ENCODE data around the gene PRKG2. TPM values are rescaled to one million over a fixed set of nuclear protein-coding genes. Genes with fewer than 3 reads are reported as not detected.

PRKG2 gene
- total RNA-seq, 1 donor from 2014 or later = 0.72 TPM

GRCh38 chr4:81113024-81113423 lies 102.0 kb downstream of the PRKG2 start:
- H3K36me3 Mint-ChIP-seq (ENCODE audit: low read depth, unreplicated experiment) = no peaks in the 10 kb centered on the region
- H3K27ac Mint-ChIP-seq (ENCODE audit: unreplicated experiment) = no peak overlapping the region
- no peak for TF ChIP-seq CTCF (IDR thresholded peaks at IDR 0.05; ENCODE audit: unreplicated experiment)
- no peaks in the 10 kb centered on the region for H3K4me1 Mint-ChIP-seq (ENCODE audit: unreplicated experiment)
- no peaks in the 10 kb centered on the region for H3K27me3 Mint-ChIP-seq (ENCODE audit: unreplicated experiment)
- H3K4me3 Mint-ChIP-seq (ENCODE audit: unreplicated experiment) = no peak overlapping the region
- no peaks in the 10 kb centered on the region for H3K9me3 Mint-ChIP-seq (ENCODE audit: unreplicated experiment)
- DNase-seq (ENCODE audit: low spot score) = no peak

GRCh38 chr4:81109356-81109755 lies 105.7 kb downstream of the PRKG2 start:
- Mint-ChIP-seq H3K4me1 (ENCODE audit: unreplicated experiment) (no peaks in the 10 kb centered on the region), H3K36me3 (ENCODE audit: low read depth, unreplicated experiment) (no peaks in the 10 kb centered on the region), H3K4me3 (ENCODE audit: unreplicated experiment) (no peak overlapping the region), H3K9me3 (ENCODE audit: unreplicated experiment) (no peaks in the 10 kb centered on the region), H3K27ac (ENCODE audit: unreplicated experiment) (no peak overlapping the region), H3K27me3 (ENCODE audit: unreplicated experiment) (peaks cover 2% of the 10 kb centered on the region)
- no peak for TF ChIP-seq CTCF (IDR thresholded peaks at IDR 0.05; ENCODE audit: unreplicated experiment)
- DNase-seq (ENCODE audit: low spot score) = no peak

GRCh38 chr4:81106150-81106549 lies 108.9 kb downstream of the PRKG2 start:
- DNase-seq (ENCODE audit: low spot score) = no peak
- Mint-ChIP-seq H3K4me3 (ENCODE audit: unreplicated experiment) (no peak overlapping the region), H3K9me3 (ENCODE audit: unreplicated experiment) (no peaks in the 10 kb centered on the region), H3K36me3 (ENCODE audit: low read depth, unreplicated experiment) (no peaks in the 10 kb centered on the region), H3K27ac (ENCODE audit: unreplicated experiment) (no peak overlapping the region), H3K4me1 (ENCODE audit: unreplicated experiment) (no peaks in the 10 kb centered on the region), H3K27me3 (ENCODE audit: unreplicated experiment) (peaks cover 2% of the 10 kb centered on the region)
- no peak for TF ChIP-seq CTCF (IDR thresholded peaks at IDR 0.05; ENCODE audit: unreplicated experiment)

GRCh38 chr4:81102107-81102506 lies 112.9 kb downstream of the PRKG2 start:
- Mint-ChIP-seq H3K4me1 (ENCODE audit: unreplicated experiment) (no peaks in the 10 kb centered on the region), H3K27ac (ENCODE audit: unreplicated experiment) (no peak overlapping the region), H3K4me3 (ENCODE audit: unreplicated experiment) (no peak overlapping the region)

GRCh38 chr4:81096566-81096965 lies 118.5 kb downstream of the PRKG2 start:
- DNase-seq (ENCODE audit: low spot score) = no peak
- Mint-ChIP-seq H3K36me3 (ENCODE audit: low read depth, unreplicated experiment) (no peaks in the 10 kb centered on the region), H3K4me1 (ENCODE audit: unreplicated experiment) (no peaks in the 10 kb centered on the region), H3K4me3 (ENCODE audit: unreplicated experiment) (no peak overlapping the region), H3K27ac (ENCODE audit: unreplicated experiment) (no peak overlapping the region), H3K27me3 (ENCODE audit: unreplicated experiment) (no peaks in the 10 kb centered on the region), H3K9me3 (ENCODE audit: unreplicated experiment) (no peaks in the 10 kb centered on the region)
- no peak for TF ChIP-seq CTCF (IDR thresholded peaks at IDR 0.05; ENCODE audit: unreplicated experiment)

More at GRCh38 chr4:81102107-81102506, 112.9 kb downstream of the PRKG2 start:
- H3K27me3 Mint-ChIP-seq (ENCODE audit: unreplicated experiment) = peaks cover 2% of the 10 kb centered on the region
- TF ChIP-seq CTCF (IDR thresholded peaks at IDR 0.05; ENCODE audit: unreplicated experiment) = no peak
- no peaks in the 10 kb centered on the region for H3K9me3 Mint-ChIP-seq (ENCODE audit: unreplicated experiment)
- H3K36me3 Mint-ChIP-seq (ENCODE audit: low read depth, unreplicated experiment) = no peaks in the 10 kb centered on the region
- DNase-seq (ENCODE audit: low spot score) = no peak
